Panc1 (cell line): ENCODE data around the gene DCTD. TPM values are rescaled to one million over a fixed set of nuclear protein-coding genes. Genes with fewer than 3 reads are reported as not detected.
"Not testable (repeated sequence)": the region's sequence is repeated elsewhere in the genome, so short reads cannot be mapped to it uniquely, and the experiment has no call there.

ENCODE experiments used
- ATAC-seq: fragments of 200-7000 bp; cut with Tn5 transposase; 2 replicates; pipeline ENCODE4 v1.9.1; 2020; ENCODE audit warnings: mild to moderate bottlenecking, moderate library complexity
- BruUV-seq: library from RNA; stranded (reverse); fragments of 400-500 nt; replicated peaks from 2 replicates; lab custom pipeline; 2021; lab: Mats Ljungman, UMichigan
- CTCF ChIA-PET: fragments of 300-600 bp; sonication (Branson Sonifier 250); formaldehyde crosslinking; loops from one replicate; lab custom pipeline; 2022; ENCODE audit warnings: antibody characterized with exemption; lab: Charles Lee
- POLR2A ChIA-PET: fragments of 300-600 bp; sonication (Branson Sonifier 250); formaldehyde crosslinking; loops from one replicate; lab custom pipeline; 2022; ENCODE audit warnings: antibody characterized with exemption; lab: Charles Lee
- DNase-seq: peaks from one replicate; pipeline ENCODE4 v3.0.0-alpha.2; 2010; ENCODE audit warnings: low read depth, low spot score
- H3K27ac ChIP-seq: 2 replicates; pipeline ENCODE4 v1.5.1; 2011; ENCODE audit warnings: mild to moderate bottlenecking, low read length, inconsistent platforms
- H3K27me3 ChIP-seq: fragments of 200-500 bp; sonication (Bioruptor generic); 2 replicates; pipeline ENCODE4 v1.6.0; 2014; ENCODE audit warnings: low read length, inconsistent platforms; ENCODE audit not compliant: control insufficient read depth, insufficient read depth
- H3K36me3 ChIP-seq: fragments of 200-500 bp; sonication (Bioruptor generic); 2 replicates; pipeline ENCODE4 v1.5.1; 2014; ENCODE audit warnings: inconsistent platforms, mild to moderate bottlenecking, low read length, moderate library complexity; ENCODE audit not compliant: control insufficient read depth, insufficient read depth
- H3K4me1 ChIP-seq: 2 replicates; pipeline ENCODE4 v1.5.1; 2011; ENCODE audit warnings: inconsistent platforms, mild to moderate bottlenecking, low read length, moderate library complexity; ENCODE audit not compliant: control insufficient read depth, insufficient read depth
- H3K4me3 ChIP-seq, 2 experiments: 2 replicates each; pipeline ENCODE4 v1.5.1; 2011 to 2012; ENCODE audit warnings: low read depth in 2 of 2, low read length in 2 of 2, mild to moderate bottlenecking in 2 of 2, inconsistent platforms in 1 of 2, moderate library complexity in 1 of 2
- H3K9me3 ChIP-seq: fragments of 200-500 bp; sonication (Bioruptor generic); 2 replicates; pipeline ENCODE4 v1.5.1; 2014; ENCODE audit warnings: low read depth, mild to moderate bottlenecking, inconsistent platforms, low read length, moderate library complexity; ENCODE audit not compliant: control insufficient read depth, insufficient read depth
- CTCF ChIP-seq: fragments of 450-650 bp; IDR thresholded peaks from 2 replicates; pipeline ENCODE4 v1.5.1; 2017; ENCODE audit warnings: mild to moderate bottlenecking
- POLR2AphosphoS5 ChIP-seq: IDR thresholded peaks from 2 replicates; pipeline ENCODE4 v1.6.1; 2012; ENCODE audit warnings: mild to moderate bottlenecking, low read depth, low read length, moderate library complexity
- REST ChIP-seq, 2 experiments: IDR thresholded peaks; 2 replicates each; pipeline ENCODE4 v1.6.1; 2011 to 2012; ENCODE audit warnings: low read depth in 2 of 2, control low read depth in 1 of 2, low read length in 1 of 2, mild to moderate bottlenecking in 1 of 2, moderate library complexity in 1 of 2; ENCODE audit not compliant: insufficient read depth in 1 of 2
- SIN3A ChIP-seq: IDR thresholded peaks from 2 replicates; pipeline ENCODE4 v1.6.1; 2012; ENCODE audit warnings: low read depth, mild to moderate bottlenecking, low read length, moderate library complexity, borderline replicate concordance; ENCODE audit not compliant: insufficient read depth
- TCF7L2 ChIP-seq: IDR thresholded peaks from 2 replicates; pipeline ENCODE4 v1.6.1; 2011; ENCODE audit warnings: mild to moderate bottlenecking, low read depth, low read length, inconsistent platforms
- in situ Hi-C: cut with HindIII; loops from 2 replicates; pipeline ENCODE4 v1.10.0; 2016; ENCODE audit warnings: low sequenced_read_pairs, low pct_unique_long_range_greater_than_20kb
- intact Hi-C: fragments of 100-400 bp; cut with micrococcal nuclease; formaldehyde crosslinking; loops from one replicate; pipeline ENCODE4 v1.10.0; 2022; ENCODE audit not compliant: unreplicated experiment
- total RNA-seq: library from RNA; stranded (reverse); gene quantifications from one replicate; pipeline ENCODE4 v1.2.1, GENCODE V29; 2021; ENCODE audit not compliant: unreplicated experiment

Gene DCTD
- total RNA-seq, 1 experiment from 2014 or later: 77.0 TPM

- no peaks in the 10 kb centered on the region for H3K27me3 ChIP-seq
- no peaks in the 10 kb centered on the region; the same call in 1 of the 2 replicates for H3K36me3 ChIP-seq
- H3K27ac ChIP-seq: no peak overlapping the region
- no peaks in the 10 kb centered on the region for H3K4me1 ChIP-seq
- no peaks in the 10 kb centered on the region for H3K9me3 ChIP-seq
- in situ Hi-C loops: no loop called here
- ChIA-PET POLR2A (no interaction called here), CTCF (no interaction called here)
- intact Hi-C loops: no loop called here
- TF ChIP-seq TCF7L2 (no peak), CTCF (no peak), REST (IDR thresholded peaks at IDR 0.05; ENCODE audit: insufficient read depth in 1 of 2, low read depth in 2 of 2, low read length in 1 of 2) (no peak), SIN3A (no peak), POLR2AphosphoS5 (no peak)
- H3K4me3 ChIP-seq: no peak overlapping the region
- ATAC-seq (no peak; the same call in 1 of the 2 replicates), DNase-seq (no peak)
- BruUV-seq: no TSS peak
Measured at GRCh38 chr4:182903013-182903412, 14.2 kb downstream of the DCTD start.

DNA sequence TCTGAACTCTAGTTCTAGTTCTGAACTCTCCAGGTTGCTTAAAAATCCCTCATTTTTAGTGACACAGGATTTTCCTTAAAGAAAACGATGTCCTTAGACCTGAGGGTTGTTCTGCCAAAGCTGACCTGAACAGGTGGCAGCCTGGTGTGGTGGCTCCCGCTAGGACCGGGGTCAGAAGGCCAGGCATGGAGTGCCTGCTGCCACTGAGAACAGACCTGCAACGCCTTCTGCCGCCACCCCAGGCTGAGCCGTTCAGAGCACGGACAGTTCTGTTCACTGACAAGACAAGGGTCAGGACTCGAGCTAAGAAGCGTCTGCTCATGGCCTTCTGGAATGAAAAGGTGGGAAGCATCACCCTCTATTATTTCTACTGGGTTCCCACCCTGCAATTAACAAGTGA is 15.8 kb downstream of the DCTD start:
- no TSS peak for BruUV-seq
- Histone ChIP-seq H3K27ac (no peak overlapping the region), H3K9me3 (no peaks in the 10 kb centered on the region), H3K27me3 (no peaks in the 10 kb centered on the region), H3K4me3 (no peak overlapping the region), H3K36me3 (no peaks in the 10 kb centered on the region; the same call in 1 of the 2 replicates), H3K4me1 (no peaks in the 10 kb centered on the region)
- DNase-seq (no peak), ATAC-seq (no peak)
- TF ChIP-seq REST (IDR thresholded peaks at IDR 0.05; ENCODE audit: insufficient read depth in 1 of 2, low read depth in 2 of 2, low read length in 1 of 2) (no peak), POLR2AphosphoS5 (no peak), SIN3A (no peak), TCF7L2 (no peak), CTCF (no peak)
- CTCF ChIA-PET: no interaction called here
- POLR2A ChIA-PET: no interaction called here
- in situ Hi-C loops (no loop called here), intact Hi-C loops (no loop called here)

- BruUV-seq, intact Hi-C loops, ATAC-seq, H3K27me3 ChIP-seq, H3K27ac ChIP-seq, H3K4me3 ChIP-seq, in situ Hi-C loops, H3K9me3 ChIP-seq, POLR2A ChIA-PET, CTCF ChIA-PET, H3K36me3 ChIP-seq, H3K4me1 ChIP-seq, DNase-seq: not testable (repeated sequence)
Measured at GRCh38 chr4:182900021-182900420, 17.2 kb downstream of the DCTD start.
